Prostate gland (tissue), 2 donors: ENCODE data around the gene FCN3. TPM values are rescaled to one million over a fixed set of nuclear protein-coding genes. Genes with fewer than 3 reads are reported as not detected.
"Not testable (repeated sequence)": the region's sequence is repeated elsewhere in the genome, so short reads cannot be mapped to it uniquely, and the experiment has no call there.

ENCODE experiments used
- DNase-seq: peaks from one replicate; pipeline ENCODE4 v3.0.0-alpha.2; 2019; ENCODE audit warnings: low spot score
- H3K27ac ChIP-seq, 2 donors: fragments of 200-600 bp; sonication (generic); 2 replicates each; pipeline ENCODE4 v1.5.1; 2017 to 2019
- H3K27me3 ChIP-seq: fragments of 200-600 bp; sonication (generic); replicated peaks from 2 replicates; pipeline ENCODE4 v1.5.1; 2019; ENCODE audit not compliant: insufficient read depth
- H3K36me3 ChIP-seq, 2 donors: fragments of 200-600 bp; sonication (generic); 1 replicate in 1 of 2; 2 replicates in 1 of 2; pipeline versions ENCODE4 v1.5.1 to v1.8.1; 2017 to 2019
- H3K4me1 ChIP-seq: fragments of 200-600 bp; sonication (generic); replicated peaks from 2 replicates; pipeline ENCODE4 v1.5.1; 2019
- H3K4me3 ChIP-seq, 2 donors: fragments of 200-600 bp; sonication (generic); 2 replicates each; pipeline ENCODE4 v1.5.1; 2017 to 2019
- H3K9me3 ChIP-seq: fragments of 200-600 bp; sonication (generic); 2 replicates; pipeline ENCODE4 v1.5.1; 2017
- CTCF ChIP-seq, 4 experiments: fragments of 200-600 bp in 2 of 4; fragments of 450-650 bp in 2 of 4; sonication (generic) in 2 of 4; IDR thresholded peaks; 1 replicate in 3 of 4; 2 replicates in 1 of 4; pipeline ENCODE4 v1.5.1; 2016 to 2019; ENCODE audit warnings: antibody characterized with exemption in 4 of 4, mild to moderate bottlenecking in 2 of 4, moderate library complexity in 2 of 4
- POLR2A ChIP-seq: fragments of 450-650 bp; IDR thresholded peaks from one replicate; pipeline ENCODE4 v1.6.1; 2016; ENCODE audit warnings: antibody characterized with exemption, mild to moderate bottlenecking
- POLR2AphosphoS5 ChIP-seq: sonication (generic); formaldehyde crosslinking; IDR thresholded peaks from one replicate; pipeline ENCODE4 v1.6.1; 2017; ENCODE audit warnings: antibody characterized with exemption
- WGBS: methylation state at CpG from one replicate; pipeline ENCODE4 v1.1.5; 2018; 5-methylcytosine and 5-hydroxymethylcytosine counted together
- intact Hi-C: fragments of 100-400 bp; cut with DNase I; formaldehyde crosslinking; loops from one replicate; pipeline ENCODE4 v1.14.2; 2022
- total RNA-seq, 2 donors: library from RNA; depleted of rRNA; stranded (reverse); fragments of >200 nt; gene quantifications; one replicate each; pipeline ENCODE4 v1.1.0, GENCODE V29; 2016

FCN3 gene
- total RNA-seq, 2 donors from 2014 or later, result 0.82 to 15.6 TPM

- H3K9me3 ChIP-seq, result no peaks in the 10 kb centered on the region
- H3K27me3 ChIP-seq, result no peaks in the 10 kb centered on the region
- H3K36me3 ChIP-seq, result peaks cover 7 to 12% of the 10 kb centered on the region in 2 donors
- intact Hi-C loops, result no loop called here
- TF ChIP-seq POLR2AphosphoS5, result no peak
- H3K27ac ChIP-seq, result no peak overlapping the region
- H3K4me3 ChIP-seq, result no peak overlapping the region
- no peak for DNase-seq
- H3K4me1 ChIP-seq, result peaks cover 7% of the 10 kb centered on the region
- 98% methylated on average over 2 of the region's 2 CpGs for WGBS
Observed at GRCh38 chr1:27410709-27411108, 36.1 kb upstream of the FCN3 start.

GRCh38 chr1:27409669-27410068 lies 35.0 kb upstream of the FCN3 start:
- H3K4me1 ChIP-seq, result peaks cover 13% of the 10 kb centered on the region
- no peaks in the 10 kb centered on the region for H3K27me3 ChIP-seq
- peaks cover 7 to 12% of the 10 kb centered on the region in 2 donors for H3K36me3 ChIP-seq
- no peak overlapping the region for H3K4me3 ChIP-seq
- no peak overlapping the region for H3K27ac ChIP-seq
- no peak for DNase-seq
- intact Hi-C loops, result no loop called here
- TF ChIP-seq POLR2AphosphoS5, result no peak
- no peak for TF ChIP-seq CTCF (IDR thresholded peaks at IDR 0.05)
- TF ChIP-seq POLR2A, result no peak
- no peaks in the 10 kb centered on the region for H3K9me3 ChIP-seq
- WGBS, result 88% methylated on average over 11 of the region's 11 CpGs

GRCh38 chr1:27408151-27408550 lies 33.5 kb upstream of the FCN3 start:
- Histone ChIP-seq H3K27ac (peak overlapping the region in 1 of 2 donors; percentile 77), H3K27me3 (no peaks in the 10 kb centered on the region), H3K4me1 (peaks cover 19% of the 10 kb centered on the region), H3K36me3 (peaks cover 7 to 12% of the 10 kb centered on the region in 2 donors), H3K4me3 (no peak overlapping the region), H3K9me3 (no peaks in the 10 kb centered on the region)
- no peak for DNase-seq
- WGBS, result 92% methylated on average over 9 of the region's 9 CpGs
- no peak for TF ChIP-seq POLR2A
- TF ChIP-seq CTCF (IDR thresholded peaks at IDR 0.05), result no peak
- intact Hi-C loops, result no loop called here

GRCh38 chr1:27406791-27407190 lies 32.2 kb upstream of the FCN3 start:
- intact Hi-C loops, DNase-seq, H3K27me3 ChIP-seq, H3K36me3 ChIP-seq, H3K4me3 ChIP-seq, H3K9me3 ChIP-seq: not testable (repeated sequence)
- peaks cover 30% of the 10 kb centered on the region for H3K4me1 ChIP-seq
- TF ChIP-seq POLR2AphosphoS5, result peak; percentile 24
- peak overlapping the region; percentile 77 to 79 for H3K27ac ChIP-seq
- WGBS, result 56% methylated on average over 2 of the region's 2 CpGs

- TF ChIP-seq CTCF (IDR thresholded peaks at IDR 0.05) (no peak), POLR2A (no peak), POLR2AphosphoS5 (no peak)
- Histone ChIP-seq H3K36me3 (peaks cover 7% of the 10 kb centered on the region in 2 donors), H3K4me3 (no peak overlapping the region), H3K9me3 (no peaks in the 10 kb centered on the region), H3K27me3 (no peaks in the 10 kb centered on the region), H3K27ac (peak overlapping the region; percentile 77 to 79), H3K4me1 (peaks cover 35% of the 10 kb centered on the region)
- DNase-seq, result no peak
- WGBS, result 40% methylated on average over 4 of the region's 4 CpGs
- intact Hi-C loops, result no loop called here
Observed at GRCh38 chr1:27406362-27406680, 31.7 kb upstream of the FCN3 start.

- intact Hi-C loops, H3K27me3 ChIP-seq, H3K9me3 ChIP-seq, H3K36me3 ChIP-seq, DNase-seq, H3K4me3 ChIP-seq: not testable (repeated sequence)
- 49% methylated on average over 18 of the region's 18 CpGs for WGBS
- Histone ChIP-seq H3K27ac (peak overlapping the region; percentile 77 to 79), H3K4me1 (peaks cover 39% of the 10 kb centered on the region)
- TF ChIP-seq CTCF (IDR thresholded peaks at IDR 0.05), result peak in 2 of 4 experiments; percentile 22
Observed at GRCh38 chr1:27405598-27406361, 31.2 kb upstream of the FCN3 start.
